ENCODE data around the gene ZNG1A. TPM values are rescaled to one million over a fixed set of nuclear protein-coding genes. Genes with fewer than 3 reads are reported as not detected.

The ZNG1A gene
- total RNA-seq, 1 experiment from 2014 or later: 19.5 TPM

GRCh38 chr9:224026-224425, 45.2 kb upstream of the ZNG1A start:
- Histone ChIP-seq H3K36me3 (ENCODE audit: low read depth) (no peaks in the 10 kb centered on the region), H3K27me3 (ENCODE audit: insufficient read depth, low read depth) (no peaks in the 10 kb centered on the region), H2AFZ (no peak overlapping the region), H3F3A (ENCODE audit: insufficient read depth, low read depth) (peaks cover 5% of the 10 kb centered on the region; the same call in 1 of the 2 replicates), H3K9me2 (ENCODE audit: insufficient read depth) (no peaks in the 10 kb centered on the region), H3K4me2 (no peak overlapping the region), H3K27ac (no peak overlapping the region), H3K79me2 (ENCODE audit: low read depth) (no peaks in the 10 kb centered on the region), H3K4me3 (no peak overlapping the region), H3K9me3 (ENCODE audit: insufficient read depth, low read depth) (no peaks in the 10 kb centered on the region), H4K20me1 (ENCODE audit: insufficient read depth) (no peaks in the 10 kb centered on the region), H3K4me1 (replicated peaks; ENCODE audit: insufficient read depth) (peaks cover 34% of the 10 kb centered on the region)
- TF ChIP-seq EZH2 (IDR thresholded peaks at IDR 0.05; ENCODE audit: low read depth) (no peak), CTCF (conservative IDR thresholded peaks at IDR 0.05) (no peak)
- intact Hi-C loops (cut with micrococcal nuclease; ENCODE audit: unreplicated experiment): no loop called here
- BruUV-seq (replicated peaks): no TSS peak
- ChIA-PET POLR2A (ENCODE audit: unreplicated experiment) (no interaction called here), CTCF (no interaction called here)
- no peak for DNase-seq

GRCh38 chr9:223152-223551, 44.3 kb upstream of the ZNG1A start:
- no peak for TF ChIP-seq EZH2 (IDR thresholded peaks at IDR 0.05; ENCODE audit: low read depth)
- no peak for TF ChIP-seq CTCF (conservative IDR thresholded peaks at IDR 0.05)
- H3K4me2 ChIP-seq: no peak overlapping the region
- POLR2A ChIA-PET (ENCODE audit: unreplicated experiment): no interaction called here
- H3K79me2 ChIP-seq (ENCODE audit: low read depth): no peaks in the 10 kb centered on the region
- H4K20me1 ChIP-seq (ENCODE audit: insufficient read depth): no peaks in the 10 kb centered on the region
- BruUV-seq (replicated peaks): no TSS peak
- no peaks in the 10 kb centered on the region for H3K9me3 ChIP-seq (ENCODE audit: insufficient read depth, low read depth)
- peaks cover 5% of the 10 kb centered on the region; the same call in 1 of the 2 replicates for H3F3A ChIP-seq (ENCODE audit: insufficient read depth, low read depth)
- no peak for DNase-seq
- H3K4me3 ChIP-seq: no peak overlapping the region
- CTCF ChIA-PET: no interaction called here
- intact Hi-C loops (cut with micrococcal nuclease; ENCODE audit: unreplicated experiment): no loop called here
- peaks cover 34% of the 10 kb centered on the region for H3K4me1 ChIP-seq (replicated peaks; ENCODE audit: insufficient read depth)
- H3K27ac ChIP-seq: no peak overlapping the region
- H3K27me3 ChIP-seq (ENCODE audit: insufficient read depth, low read depth): no peaks in the 10 kb centered on the region
- H2AFZ ChIP-seq: no peak overlapping the region
- no peaks in the 10 kb centered on the region for H3K36me3 ChIP-seq (ENCODE audit: low read depth)
- H3K9me2 ChIP-seq (ENCODE audit: insufficient read depth): no peaks in the 10 kb centered on the region

GRCh38 chr9:221989-222776, 43.3 kb upstream of the ZNG1A start:
- Histone ChIP-seq H2AFZ (no peak overlapping the region), H3K9me3 (ENCODE audit: insufficient read depth, low read depth) (no peaks in the 10 kb centered on the region), H4K20me1 (ENCODE audit: insufficient read depth) (no peaks in the 10 kb centered on the region), H3K4me2 (peak overlapping the region; percentile 19; the same call in 1 of the 2 replicates), H3F3A (ENCODE audit: insufficient read depth, low read depth) (peaks cover 5% of the 10 kb centered on the region; the same call in 1 of the 2 replicates), H3K27ac (no peak overlapping the region), H3K4me3 (no peak overlapping the region), H3K4me1 (replicated peaks; ENCODE audit: insufficient read depth) (peaks cover 34% of the 10 kb centered on the region), H3K9me2 (ENCODE audit: insufficient read depth) (no peaks in the 10 kb centered on the region), H3K79me2 (ENCODE audit: low read depth) (no peaks in the 10 kb centered on the region), H3K27me3 (ENCODE audit: insufficient read depth, low read depth) (no peaks in the 10 kb centered on the region), H3K36me3 (ENCODE audit: low read depth) (no peaks in the 10 kb centered on the region)
- intact Hi-C loops (cut with micrococcal nuclease; ENCODE audit: unreplicated experiment): no loop called here
- ChIA-PET POLR2A (ENCODE audit: unreplicated experiment) (no interaction called here), CTCF (no interaction called here)
- TF ChIP-seq CTCF (conservative IDR thresholded peaks at IDR 0.05) (no peak), EZH2 (IDR thresholded peaks at IDR 0.05; ENCODE audit: low read depth) (no peak)
- DNase-seq: peak in 1 of 2 experiments; percentile 57
- no TSS peak for BruUV-seq (replicated peaks)

Data from PC-9 (cell line).